ENCODE measurements around the gene IL4.

GRCh38 chr5:132686193-132686592 is 12.4 kb downstream of the IL4 start:
- TF ChIP-seq SMAD3 (CRISPR knock-in tag; IDR thresholded peaks at IDR 0.05; ENCODE audit: borderline replicate concordance) (no peak), CTCF (IDR thresholded peaks at IDR 0.05) (no peak), SP1 (CRISPR knock-in tag; conservative IDR thresholded peaks at IDR 0.05) (no peak), E2F1 (CRISPR knock-in tag; IDR thresholded peaks at IDR 0.05) (no peak), NFYB (CRISPR knock-in tag; conservative IDR thresholded peaks at IDR 0.05; ENCODE audit: low read depth) (no peak), NR3C1 (CRISPR knock-in tag; conservative IDR thresholded peaks at IDR 0.05; ENCODE audit: low read depth) (no peak), HMGA2 (CRISPR knock-in tag; IDR thresholded peaks at IDR 0.05) (no peak)

Data from WTC11 (cell line).